Measurements from ENCODE around the gene ZNF391. TPM values are rescaled to one million over a fixed set of nuclear protein-coding genes. Genes with fewer than 3 reads are reported as not detected.

ZNF391 gene
- total and polyA plus RNA-seq, 2 of the 4 experiments (the other 2 are of a cell fraction) = 0.18 to 0.22 TPM

GRCh38 chr6:27394073-27394472, 5.5 kb downstream of the ZNF391 start:
- dilution Hi-C loops (cut with HindIII; ENCODE audit: low sequenced_read_pairs, unreplicated experiment) (no loop called here), intact Hi-C loops (cut with micrococcal nuclease) (no loop called here), in situ Hi-C loops (cut with MboI; ENCODE audit: low sequenced_read_pairs) (no loop called here)
- H2BK15ac ChIP-seq (ENCODE audit: low read depth, low read length) = no peak overlapping the region
- H3K18ac ChIP-seq (ENCODE audit: low read depth, low read length) = no peak overlapping the region
- no peak overlapping the region for H3K4ac ChIP-seq (ENCODE audit: low read depth, low read length)
- H3K9ac ChIP-seq (ENCODE audit: low read depth, low read length) = no peak overlapping the region
- H4K5ac ChIP-seq (ENCODE audit: low read depth, low read length) = no peak overlapping the region
- no peak overlapping the region for H3K14ac ChIP-seq (replicated peaks; ENCODE audit: low read depth, low read length)
- no peak overlapping the region for H3K4me2 ChIP-seq (ENCODE audit: low read depth, low read length)
- no peak overlapping the region for H2BK5ac ChIP-seq (ENCODE audit: low read depth, low read length, poor library complexity, severe bottlenecking)
- ATAC-seq (ENCODE audit: low read depth) (no peak), DNase-seq (no peak)
- no peak overlapping the region for H2AFZ ChIP-seq (replicated peaks; ENCODE audit: low read length, poor library complexity)
- no peak overlapping the region for H2BK20ac ChIP-seq (ENCODE audit: low read depth, low read length)
- no peaks in the 10 kb centered on the region for H3K9me1 ChIP-seq (ENCODE audit: insufficient read depth, low read length)
- no peak overlapping the region for H3K23ac ChIP-seq (ENCODE audit: low read depth, low read length)
- H3K79me1 ChIP-seq (ENCODE audit: low read depth in 1 of 2, low read length in 2 of 2) = no peaks in the 10 kb centered on the region
- H3K56ac ChIP-seq (ENCODE audit: extremely low read depth, insufficient read depth, low read length) = no peak overlapping the region
- TF ChIP-seq CHD1 (IDR thresholded peaks at IDR 0.05; ENCODE audit: low read depth, low read length) (no peak), CTCF (conservative IDR thresholded peaks at IDR 0.05; ENCODE audit: low read depth, low read length) (no peak), POLR2A (IDR thresholded peaks at IDR 0.05; ENCODE audit: low read depth, low read length) (no peak), MAFK (IDR thresholded peaks at IDR 0.05; ENCODE audit: low read depth, low read length) (no peak), RFX5 (IDR thresholded peaks at IDR 0.05; ENCODE audit: low read depth, low read length) (no peak)
- no peak overlapping the region for H3K27ac ChIP-seq (ENCODE audit: insufficient read depth, low read length)
- H3K9me3 ChIP-seq (ENCODE audit: control insufficient read depth, insufficient read depth, low read length) = peaks cover 2% of the 10 kb centered on the region; the same call in 1 of the 2 replicates
- H2AK9ac ChIP-seq (replicated peaks; ENCODE audit: low read depth, low read length, poor library complexity) = no peak overlapping the region
- H2AK5ac ChIP-seq (ENCODE audit: low read depth, low read length) = no peak overlapping the region
- BruUV-seq (replicated peaks) = no TSS peak
- no CpG with 5 or more reads among the region's 1 CpG for WGBS, 2 experiments (ENCODE audit: extremely low coverage in 2 of 2, insufficient read length in 1 of 2)
- ChIA-PET CTCF (no interaction called here), POLR2A (ENCODE audit: unreplicated experiment) (no interaction called here)
- H3K4me3 ChIP-seq (ENCODE audit: insufficient read depth, low read depth, low read length) = no peak overlapping the region
- no peaks in the 10 kb centered on the region for H3K36me3 ChIP-seq (ENCODE audit: control insufficient read depth, insufficient read depth, low read length)
- no peak overlapping the region for H2BK120ac ChIP-seq (ENCODE audit: low read depth, low read length)
- no peak overlapping the region for H4K91ac ChIP-seq (ENCODE audit: insufficient read depth, low read depth, low read length)
- no peak overlapping the region for H4K8ac ChIP-seq (ENCODE audit: low read depth in 2 of 2, low read length in 2 of 2)
- H3K4me1 ChIP-seq (ENCODE audit: control insufficient read depth, insufficient read depth, low read length) = no peaks in the 10 kb centered on the region
- H4K20me1 ChIP-seq (ENCODE audit: insufficient read depth, low read length) = no peaks in the 10 kb centered on the region
- H3K27me3 ChIP-seq (ENCODE audit: control insufficient read depth, insufficient read depth, low read length) = no peaks in the 10 kb centered on the region
